Activated CD4-positive, alpha-beta T cell treated with anti-CD3 and anti-CD28 coated beads, Interleukin-2, Interleukin-4, amounts not matched to agents 100 ng/mL and 50 ng/mL, durations not matched to agents 16 hours and 8 hours (primary cell): ENCODE data around the gene SLC44A5.
"Not testable (repeated sequence)": the region's sequence is repeated elsewhere in the genome, so short reads cannot be mapped to it uniquely, and the experiment has no call there.

Experiments used
- DNase-seq: peaks from one replicate; pipeline ENCODE4 v3.0.0-alpha.2; 2020; ENCODE audit warnings: low spot score

SLC44A5 gene

DNA sequence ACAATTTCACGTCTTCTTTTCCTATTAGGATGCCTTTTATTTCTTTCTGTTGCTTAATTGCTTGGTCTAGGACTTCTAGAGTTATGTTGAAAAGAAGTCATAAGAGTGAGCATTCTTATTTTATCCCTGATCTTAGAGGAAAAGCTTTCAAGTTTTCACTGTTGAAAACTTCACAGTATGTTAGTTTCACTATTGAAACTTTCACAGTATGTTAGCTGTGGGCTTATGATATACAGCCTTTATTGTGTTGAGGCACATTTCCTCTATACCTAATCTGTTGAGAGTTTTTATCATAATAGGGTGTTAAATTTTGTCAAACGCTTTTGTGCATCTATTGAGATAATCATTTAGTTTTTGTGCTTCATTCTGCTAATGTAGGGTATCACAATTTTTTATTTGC lies 249.7 kb downstream of the SLC44A5 start:
- no peak for DNase-seq

DNA sequence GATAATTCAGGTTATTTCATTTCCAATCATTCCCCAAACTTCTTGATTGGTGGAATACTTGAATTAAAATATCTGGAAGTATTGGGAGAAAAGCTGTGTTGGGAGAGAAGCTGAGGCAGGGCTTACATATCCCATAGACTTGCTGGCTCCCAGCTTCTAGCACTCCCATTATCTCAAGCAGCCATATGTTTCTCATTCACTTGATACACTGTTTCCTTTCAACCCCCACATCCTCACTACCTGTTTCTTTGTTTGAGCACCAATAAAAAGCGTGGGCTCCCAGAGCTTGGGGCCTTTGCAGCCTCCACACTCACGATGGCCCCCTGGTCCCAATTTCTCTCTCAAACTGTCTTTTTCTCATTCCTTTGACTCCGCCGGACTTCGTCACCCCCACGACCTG lies 256.6 kb downstream of the SLC44A5 start:
- not testable (repeated sequence) for DNase-seq

DNA sequence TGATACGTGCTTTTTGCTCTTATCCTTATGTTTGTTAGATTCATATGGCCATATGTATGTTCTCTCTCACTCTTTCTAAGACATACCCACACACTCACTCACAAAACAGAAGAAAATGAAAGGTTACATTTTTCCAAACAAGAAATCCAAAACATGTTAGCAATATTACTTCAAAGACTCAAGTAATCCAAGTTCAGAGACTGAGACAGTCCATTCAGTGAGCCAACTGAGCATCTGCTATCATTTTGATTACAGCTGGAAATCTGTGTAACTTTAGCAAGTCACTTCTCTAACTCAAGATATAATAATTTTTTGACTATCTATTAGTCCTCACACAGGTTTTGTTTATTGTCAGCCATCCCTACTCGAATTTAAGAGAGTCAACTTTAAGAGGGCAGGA lies 257.9 kb downstream of the SLC44A5 start:
- no peak for DNase-seq

DNA sequence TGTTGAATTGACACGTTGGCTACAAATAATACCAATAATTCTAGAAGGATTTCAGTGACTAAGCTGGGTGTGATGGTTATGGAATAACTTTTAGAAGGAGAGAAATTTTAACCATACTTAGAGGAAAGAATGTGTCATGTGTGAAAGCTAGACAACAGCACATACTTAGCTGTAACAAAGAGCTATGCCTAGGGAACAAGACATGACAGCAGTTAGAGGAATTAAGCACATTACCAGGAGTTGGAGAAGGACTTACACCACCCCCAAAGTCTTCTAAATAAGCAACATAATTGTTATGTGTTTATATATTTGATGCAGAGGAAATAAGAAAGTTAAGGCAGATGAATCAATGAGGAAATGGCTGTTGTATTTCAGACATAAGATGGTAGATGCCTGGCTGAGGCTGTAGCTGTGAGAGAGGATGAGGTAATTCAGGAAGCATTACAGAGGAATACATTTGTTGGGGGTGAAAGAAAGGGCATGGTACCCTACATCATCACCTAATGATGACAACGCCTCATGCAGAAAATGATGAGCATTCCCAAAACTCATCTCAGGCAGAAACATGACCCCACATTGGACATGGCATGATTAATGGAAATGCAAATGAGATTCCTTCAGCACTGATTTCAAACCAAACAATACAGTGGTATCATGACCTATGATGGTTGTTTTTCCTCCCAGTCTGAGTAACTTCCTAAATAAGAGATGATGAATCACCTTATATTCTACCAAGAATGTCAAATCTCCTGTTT lies 265.2 kb downstream of the SLC44A5 start:
- DNase-seq, result no peak

DNA sequence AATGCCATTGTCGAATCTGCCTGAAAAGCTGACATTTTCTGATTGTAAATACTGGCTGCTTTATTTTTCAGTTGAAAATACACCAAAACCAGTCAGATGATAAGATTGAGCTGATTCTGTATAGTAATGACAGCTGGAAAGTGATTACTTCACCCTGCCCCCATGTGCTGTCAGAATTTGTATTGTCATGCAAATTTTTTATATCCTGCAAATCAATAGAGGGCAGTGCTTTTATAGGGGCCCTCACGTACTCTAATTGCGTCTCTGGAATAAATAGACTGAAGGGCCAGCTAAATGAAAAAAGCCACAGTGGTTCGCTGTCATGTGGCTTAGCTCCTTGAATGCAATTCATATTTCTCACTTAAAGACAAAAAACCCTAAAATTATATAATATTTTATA lies 268.1 kb downstream of the SLC44A5 start:
- DNase-seq, result no peak

DNA sequence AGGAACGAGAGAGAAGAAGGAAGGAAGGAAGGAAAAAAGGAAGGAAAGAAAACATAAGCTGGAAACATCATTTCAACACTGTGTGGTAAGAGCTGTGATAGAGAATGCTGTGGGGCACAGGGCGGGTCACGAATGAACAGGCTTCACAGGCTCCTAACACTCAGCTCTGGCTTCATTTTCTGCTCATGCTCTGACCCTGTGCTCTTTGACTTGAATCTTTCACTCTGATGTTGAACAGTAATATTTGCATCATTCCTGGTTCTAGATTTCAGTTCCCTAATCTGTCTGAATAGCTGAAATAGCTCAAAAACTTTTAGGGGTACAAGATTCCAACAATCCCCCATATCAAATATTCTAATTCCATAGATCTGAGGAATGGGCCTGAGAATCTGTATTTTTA lies 269.4 kb downstream of the SLC44A5 start:
- no peak for DNase-seq

DNA sequence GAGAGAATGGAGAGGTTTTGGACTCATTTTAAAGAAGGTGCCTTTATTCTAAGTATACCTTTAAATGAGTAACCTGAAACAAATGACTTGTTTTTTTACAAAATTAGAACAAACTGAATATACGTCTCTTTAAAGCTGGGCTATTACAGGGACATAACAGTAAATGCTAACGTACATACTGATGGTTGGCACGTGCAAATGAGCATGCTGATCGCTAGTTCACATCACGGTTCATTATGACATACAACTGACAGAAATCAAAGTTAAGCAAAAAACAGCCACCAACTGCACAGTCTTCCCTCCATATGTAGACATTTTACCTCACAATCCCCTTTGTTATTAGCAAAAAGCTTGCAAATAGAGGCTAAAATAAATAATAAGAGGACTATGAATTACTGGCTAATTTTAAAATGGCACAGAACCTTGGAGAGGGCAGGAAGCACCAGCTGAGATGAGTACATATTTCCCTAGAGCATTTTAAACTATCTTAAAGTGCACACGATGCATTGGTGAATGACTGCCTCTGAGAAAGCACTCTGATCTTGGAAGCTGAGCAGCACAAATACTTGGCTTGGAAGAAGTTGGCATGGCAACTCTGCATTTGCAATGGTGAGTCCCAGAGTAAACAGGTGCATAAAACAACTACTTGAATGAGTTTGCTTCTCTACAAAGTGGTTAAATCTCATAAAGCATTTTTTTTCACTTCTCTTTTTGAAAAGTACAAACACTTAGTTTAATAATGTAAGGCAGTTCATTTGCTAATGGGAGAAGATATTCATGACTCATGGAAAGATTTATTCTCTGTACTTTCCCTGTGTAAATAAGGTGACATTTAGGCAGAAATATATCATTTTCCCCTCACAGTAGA lies 272.1 kb downstream of the SLC44A5 start:
- DNase-seq, result no peak

DNA sequence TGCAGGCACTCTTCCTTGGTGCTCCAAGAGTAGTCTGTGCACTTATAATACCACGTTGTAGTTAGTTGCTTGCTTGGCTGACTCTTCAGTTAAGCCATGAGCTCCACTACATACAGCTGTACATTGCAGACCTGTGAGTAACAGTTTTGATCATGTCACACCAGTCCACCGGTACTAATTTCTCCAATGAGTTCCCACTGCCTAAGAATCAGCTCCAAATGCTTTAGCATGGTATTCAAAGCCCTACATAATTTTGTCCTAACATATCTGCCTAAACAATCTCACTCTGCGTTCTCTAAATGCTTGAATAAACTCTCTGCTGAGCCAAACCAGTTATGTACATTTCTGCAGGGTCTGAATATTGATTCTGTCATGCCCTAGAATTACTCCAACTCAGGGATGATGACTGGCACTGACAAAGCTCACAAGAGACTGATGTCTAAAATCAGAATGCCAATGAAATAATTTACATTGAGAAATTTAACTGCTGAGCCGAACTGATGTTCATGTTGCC lies 276.0 kb downstream of the SLC44A5 start:
- no peak for DNase-seq

DNA sequence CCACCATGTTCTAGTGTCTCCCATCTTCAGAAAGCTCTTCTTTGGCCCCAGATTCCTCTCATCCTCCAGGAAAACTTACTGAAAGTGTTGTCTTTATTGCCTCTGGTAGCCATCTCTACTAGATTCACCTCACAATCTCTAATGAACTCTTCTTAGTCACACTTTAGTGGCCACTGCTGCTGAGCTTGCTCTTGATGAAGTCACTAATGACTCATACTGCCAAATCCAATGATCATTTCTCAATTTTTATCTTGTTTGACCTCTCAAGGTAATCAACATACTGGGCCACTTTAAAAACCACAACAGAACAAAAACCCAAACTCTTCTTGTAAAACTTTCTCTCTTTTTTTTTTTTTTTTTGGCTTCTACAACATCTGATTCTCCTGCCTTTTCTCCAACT lies 280.3 kb downstream of the SLC44A5 start:
- no peak for DNase-seq

DNA sequence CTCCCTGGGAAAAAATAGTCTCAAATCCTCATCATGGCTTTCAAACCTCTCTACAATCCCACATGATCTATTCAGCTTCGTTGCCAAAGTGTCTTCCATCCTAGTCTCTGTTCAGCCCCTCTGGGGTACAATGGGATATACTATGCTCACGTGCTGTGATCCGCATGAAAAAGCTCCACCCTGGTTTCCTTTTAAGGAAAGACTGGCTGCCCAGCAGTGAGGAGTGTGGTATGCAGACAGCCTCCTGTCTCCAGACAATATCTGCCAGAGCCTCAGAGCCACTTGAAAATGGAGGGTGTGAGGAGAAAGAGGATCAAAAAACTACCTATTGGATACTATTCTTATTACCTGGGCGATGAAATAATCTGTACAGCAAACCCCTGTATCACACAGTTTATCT lies 282.2 kb downstream of the SLC44A5 start:
- DNase-seq, result no peak

DNA sequence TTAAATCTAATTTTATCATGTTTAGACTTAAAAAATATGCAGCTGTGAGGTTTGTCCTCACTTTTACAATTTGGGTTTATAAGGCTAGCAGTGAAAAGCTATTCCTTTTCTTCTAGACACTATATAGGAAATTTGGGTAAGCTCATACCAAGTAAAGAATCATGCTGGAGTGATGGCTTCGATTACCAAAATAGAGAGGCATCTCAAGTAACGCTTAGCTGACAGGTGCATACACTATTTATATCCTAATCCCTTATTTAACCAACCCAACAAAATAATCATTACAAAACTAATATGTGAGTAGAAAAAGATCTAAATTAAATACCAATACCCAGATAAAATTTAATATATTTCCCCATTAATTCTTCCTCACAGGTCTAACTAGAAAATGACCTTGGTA lies 283.5 kb downstream of the SLC44A5 start:
- DNase-seq, result no peak

DNA sequence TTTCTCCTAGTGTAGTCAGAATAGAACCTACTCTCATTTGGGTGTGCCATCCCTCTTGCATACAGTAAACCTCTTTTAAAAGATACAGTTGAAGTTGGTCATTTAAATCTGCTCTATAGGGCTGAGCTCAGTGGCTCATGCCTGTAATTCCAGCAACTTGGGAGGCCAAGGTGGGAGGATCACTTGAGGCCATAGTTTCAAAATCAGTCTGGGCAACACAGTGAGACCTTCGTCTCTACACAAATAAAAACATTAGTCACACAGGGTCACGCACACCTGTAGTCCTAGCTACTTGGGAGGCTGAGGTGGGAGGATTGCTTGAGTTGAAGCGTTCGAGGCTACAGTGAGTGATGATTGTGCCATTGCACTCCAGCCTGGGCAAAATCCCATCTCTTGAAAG lies 292.9 kb downstream of the SLC44A5 start:
- DNase-seq, result no peak

DNA sequence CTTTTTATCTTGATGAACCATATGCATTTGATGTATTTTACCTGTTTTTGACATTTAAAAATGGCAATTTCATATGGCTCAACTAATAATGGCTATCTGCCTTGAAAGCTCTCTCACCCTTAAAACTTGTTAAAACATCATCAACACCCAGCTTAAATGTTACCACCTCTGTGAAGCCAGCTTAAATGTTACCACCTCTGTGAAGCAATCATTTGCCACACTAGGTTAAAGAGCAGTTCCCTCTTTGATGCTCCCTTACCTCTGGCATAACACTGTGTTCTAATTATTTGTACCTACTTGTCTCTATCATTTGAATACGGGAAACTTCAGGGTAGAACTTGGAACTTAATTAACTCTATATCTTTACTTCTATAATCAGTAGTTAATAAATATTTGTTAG lies 294.7 kb downstream of the SLC44A5 start:
- no peak for DNase-seq

DNA sequence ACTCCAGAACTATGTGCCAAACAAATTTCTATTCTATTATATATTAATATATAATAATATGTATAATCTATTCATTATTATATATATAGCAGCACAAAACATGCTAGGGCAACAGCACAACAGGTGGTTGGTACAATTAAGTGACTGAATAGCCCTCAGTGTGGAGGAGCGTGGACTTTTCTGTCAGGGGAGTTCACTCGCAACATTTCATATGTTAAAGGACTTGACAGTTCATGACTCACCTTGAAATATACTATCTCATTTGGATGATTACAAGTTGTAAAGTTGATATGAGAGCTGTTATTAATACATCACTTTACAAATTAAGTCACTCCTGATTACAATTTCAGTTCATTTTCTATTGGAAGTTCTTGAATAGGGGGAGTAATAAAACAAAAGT lies 298.3 kb downstream of the SLC44A5 start:
- no peak for DNase-seq

DNA sequence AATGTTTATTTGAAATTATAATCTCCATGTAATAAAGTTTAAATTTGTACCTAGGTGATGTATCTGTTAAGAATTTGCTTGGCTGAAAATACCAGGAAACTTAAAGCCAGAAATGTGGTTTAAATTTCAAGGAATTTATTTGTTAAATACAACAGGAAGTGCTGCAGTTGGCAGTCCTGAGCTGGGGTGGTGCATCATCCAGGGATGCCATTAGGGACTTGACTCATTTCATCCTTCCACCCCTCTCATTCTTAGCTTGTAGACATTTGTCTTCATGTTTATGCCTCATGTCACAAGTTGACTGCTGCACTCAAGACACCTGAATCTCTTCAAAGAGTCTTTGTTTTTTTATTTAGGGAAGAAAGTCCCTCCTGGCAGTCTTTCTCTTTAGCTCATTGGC lies 300.8 kb downstream of the SLC44A5 start:
- peak; percentile 2 for DNase-seq

DNA sequence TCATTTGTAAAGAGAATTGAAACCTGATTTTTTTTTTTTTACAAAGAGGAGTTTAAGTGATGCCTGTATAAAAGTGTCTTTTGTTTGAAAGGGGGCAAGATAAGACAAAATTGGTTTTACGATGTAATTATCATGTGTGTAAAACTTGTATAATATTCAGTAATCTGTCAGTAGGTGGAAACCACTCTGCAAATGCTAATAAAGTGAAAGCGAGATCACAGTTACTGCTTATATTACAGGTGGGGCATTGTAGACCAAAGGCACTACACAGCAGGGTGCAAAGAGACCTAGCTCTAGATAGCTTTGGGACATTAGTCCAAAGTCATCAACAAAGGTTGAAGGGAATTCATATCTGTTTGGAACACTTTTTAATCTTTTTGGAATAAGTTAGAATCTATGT lies 302.5 kb downstream of the SLC44A5 start:
- DNase-seq, result no peak

DNA sequence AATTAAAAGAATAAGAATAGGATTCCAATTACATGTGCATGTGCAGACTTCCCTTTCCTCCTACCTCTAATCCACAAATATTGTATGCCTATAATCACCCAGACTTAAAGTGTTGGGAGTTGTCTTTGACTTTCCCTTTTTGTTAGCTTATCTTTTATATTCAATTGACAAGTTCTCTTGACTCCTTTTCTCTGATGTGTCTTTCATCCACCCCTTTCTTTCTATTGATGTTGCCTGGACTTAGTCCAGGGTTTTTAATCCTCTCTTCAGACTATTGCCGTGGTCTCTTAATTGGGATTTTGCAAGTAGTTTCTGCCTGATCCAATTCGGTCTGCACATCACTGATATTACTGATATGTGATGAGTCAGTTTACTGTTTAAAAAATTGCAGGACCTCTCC lies 305.9 kb downstream of the SLC44A5 start:
- DNase-seq, result no peak

DNA sequence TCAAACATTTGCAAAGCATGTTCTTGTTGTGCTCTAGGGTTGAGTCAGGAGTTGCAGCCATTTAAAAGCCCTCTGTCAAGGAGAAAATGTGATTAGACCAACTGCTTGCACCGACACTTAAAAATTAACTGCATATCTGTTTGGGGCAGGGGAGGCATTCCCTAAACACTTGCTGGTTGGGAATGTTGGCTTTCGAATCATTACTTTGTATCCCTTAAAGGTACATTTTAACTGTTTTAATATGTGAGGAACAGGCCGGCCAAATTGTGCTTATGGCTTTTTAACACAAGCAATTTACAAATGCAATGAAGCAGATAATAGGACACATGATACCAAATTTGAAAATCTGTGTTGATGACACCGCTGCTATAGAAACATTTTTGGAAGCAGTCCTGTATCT lies 317.6 kb downstream of the SLC44A5 start:
- no peak for DNase-seq

DNA sequence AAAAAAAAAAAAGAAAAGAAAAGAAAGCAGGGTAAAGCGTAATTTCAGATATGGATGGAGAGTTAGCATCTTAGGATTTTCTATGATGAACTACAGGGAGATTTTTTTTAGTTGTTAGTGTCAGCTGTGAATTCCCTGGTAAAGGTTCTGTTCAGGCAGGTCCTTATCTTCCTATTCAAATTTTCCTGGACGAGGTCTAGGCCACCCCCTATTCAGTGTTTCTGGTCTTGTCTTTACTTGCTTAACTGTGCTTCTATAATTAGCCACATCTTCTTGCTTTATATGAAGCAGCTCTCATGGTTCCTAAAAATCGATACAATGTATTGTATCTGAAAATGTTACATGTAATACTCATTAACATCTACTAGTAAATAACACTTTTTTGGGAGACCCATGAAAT lies 318.9 kb downstream of the SLC44A5 start:
- no peak for DNase-seq

DNA sequence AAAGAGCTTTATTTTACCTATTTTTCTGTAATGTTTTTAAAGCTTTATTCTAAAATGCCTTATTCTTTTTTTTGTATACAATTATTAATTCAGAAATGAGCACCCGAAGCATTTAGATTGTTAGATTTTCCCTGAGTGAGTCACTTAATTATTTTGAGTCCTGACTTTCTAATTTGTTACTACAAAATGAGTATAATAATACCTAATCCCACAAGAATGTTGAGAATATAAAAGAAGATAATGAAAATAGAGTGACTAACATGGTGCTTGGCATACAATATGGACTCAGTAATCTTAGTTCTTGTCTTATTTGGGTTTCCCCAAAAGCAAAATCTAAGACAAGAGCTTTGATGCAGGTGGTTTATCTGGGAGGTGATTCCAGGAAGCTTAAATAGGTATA lies 334.5 kb downstream of the SLC44A5 start:
- no peak for DNase-seq

DNA sequence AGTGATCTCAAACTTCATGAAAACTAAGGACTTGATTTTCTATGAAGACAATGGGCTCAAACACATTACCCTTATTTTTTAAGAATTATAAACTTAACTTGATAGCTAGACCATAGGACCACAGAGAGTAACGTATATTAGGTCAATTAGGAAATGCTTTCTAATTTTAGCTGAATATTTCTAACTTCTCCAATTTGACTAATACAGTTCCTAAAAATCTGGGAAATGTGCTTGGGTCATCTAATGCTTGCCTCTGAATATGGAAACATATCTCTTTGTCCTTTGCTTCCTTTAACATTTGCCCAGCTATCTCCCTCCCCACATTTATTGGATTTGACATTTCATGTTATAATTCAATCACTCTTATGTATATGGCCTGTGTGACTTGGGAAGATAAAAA lies 335.3 kb downstream of the SLC44A5 start:
- no peak for DNase-seq

DNA sequence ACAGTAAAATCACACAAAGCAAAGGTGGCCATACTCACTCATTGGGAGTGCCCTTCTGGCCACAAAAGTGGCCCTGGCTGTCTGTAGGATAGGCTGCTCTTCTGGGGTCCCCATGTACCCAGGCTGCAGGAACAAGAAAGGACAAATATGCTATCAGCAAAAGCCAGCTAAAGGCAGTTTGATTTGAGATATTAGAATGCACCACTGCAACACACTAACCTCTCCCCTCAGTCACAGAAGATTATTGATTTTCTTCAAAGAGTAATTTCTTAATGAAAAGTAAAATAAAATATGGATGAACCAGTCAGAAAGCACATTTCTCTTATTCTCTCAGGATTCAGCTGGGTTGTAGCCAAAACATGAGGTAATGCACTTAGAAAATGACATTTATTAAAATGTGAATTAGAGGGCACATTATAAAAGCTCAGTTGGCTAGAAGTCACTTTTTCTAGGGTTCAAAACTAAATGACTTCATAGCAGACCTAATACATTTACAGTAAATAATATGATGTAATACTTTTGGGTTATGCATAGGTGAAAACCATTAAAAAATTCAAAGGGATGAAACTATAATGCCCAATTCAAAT lies 335.9 kb downstream of the SLC44A5 start:
- no peak for DNase-seq

DNA sequence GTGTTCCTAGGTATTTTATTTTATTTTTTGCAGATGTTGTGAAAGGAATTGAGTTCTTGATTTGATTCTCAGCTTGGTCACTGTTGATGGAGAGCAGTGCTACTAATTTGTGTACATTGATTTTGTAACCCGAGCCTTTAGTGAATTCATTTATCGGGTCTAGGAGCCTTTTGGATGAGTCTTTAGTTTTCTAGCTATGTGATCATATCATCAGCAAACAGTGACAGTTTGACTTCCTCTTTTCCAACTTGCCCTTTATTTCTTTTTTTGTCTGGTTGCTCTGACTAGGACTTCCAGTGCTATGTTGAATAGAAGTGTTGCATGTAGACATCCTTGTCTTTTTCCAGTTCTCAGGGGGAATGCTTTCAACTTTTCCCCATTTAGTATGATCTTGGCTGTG lies 337.8 kb downstream of the SLC44A5 start:
- DNase-seq, result no peak
